HEK293 (cell line): ENCODE data around the gene ZNF454.

ENCODE experiments used
- CTCF ChIA-PET: fragments of 350-600 bp; formaldehyde crosslinking; extraction: SDS; loops from one replicate; lab custom pipeline; 2021; ENCODE audit warnings: antibody characterized with exemption; lab: Yijun Ruan, JAX
- POLR2A ChIA-PET: fragments of 300-600 bp; formaldehyde crosslinking; extraction: SDS; loops from one replicate; lab custom pipeline; 2020; ENCODE audit warnings: antibody characterized with exemption, inconsistent platforms; lab: Yijun Ruan, JAX
- H3K27ac ChIP-seq: fragments of 200-500 bp; sonication (Bioruptor generic); 2 replicates; pipeline ENCODE4 v1.5.1; 2014; ENCODE audit warnings: low read depth, low read length, control low read depth, inconsistent platforms; ENCODE audit errors: extremely low read depth
- H3K36me3 ChIP-seq, 2 experiments: fragments of 200-500 bp in 1 of 2; sonication (Bioruptor generic) in 1 of 2; 1 replicate in 1 of 2; 2 replicates in 1 of 2; pipeline ENCODE4 v1.5.1; 2014 to 2017; ENCODE audit warnings: inconsistent platforms in 2 of 2, low read length in 2 of 2; ENCODE audit not compliant: control insufficient read depth in 2 of 2, insufficient read depth in 1 of 2
- H3K4me1 ChIP-seq: fragments of 200-500 bp; sonication (Bioruptor generic); 2 replicates; pipeline ENCODE4 v1.5.1; 2014; ENCODE audit warnings: mild to moderate bottlenecking, low read length, inconsistent platforms; ENCODE audit not compliant: control insufficient read depth, insufficient read depth
- H3K4me3 ChIP-seq: 2 replicates; pipeline ENCODE4 v1.5.1; 2011; ENCODE audit warnings: low read depth, mild to moderate bottlenecking, control low read depth, low read length, moderate library complexity
- H3K9me3 ChIP-seq: fragments of 200-500 bp; sonication (Bioruptor generic); 2 replicates; pipeline ENCODE4 v1.5.1; 2014; ENCODE audit warnings: low read depth, low read length, inconsistent platforms; ENCODE audit not compliant: control insufficient read depth, insufficient read depth
- HIC1 ChIP-seq: fragments of 450-650 bp; formaldehyde crosslinking; IDR thresholded peaks from 2 replicates; pipeline ENCODE4 v1.5.1; 2016; ENCODE audit warnings: missing biosample characterization, missing genetic modification characterization
- PRDM1 ChIP-seq: fragments of 450-650 bp; formaldehyde crosslinking; IDR thresholded peaks from 2 replicates; pipeline ENCODE4; 2016; ENCODE audit warnings: missing biosample characterization, missing genetic modification characterization
- PRDM4 ChIP-seq: fragments of 450-650 bp; formaldehyde crosslinking; IDR thresholded peaks from 2 replicates; pipeline ENCODE4 v1.5.1; 2017; ENCODE audit warnings: missing biosample characterization, missing genetic modification characterization
- SETDB1 ChIP-seq: IDR thresholded peaks from one replicate; pipeline ENCODE4 v1.6.1; 2017; ENCODE audit warnings: mild to moderate bottlenecking, low read length, moderate library complexity, mixed read lengths; ENCODE audit not compliant: insufficient read length
- SP7 ChIP-seq: fragments of 450-650 bp; formaldehyde crosslinking; IDR thresholded peaks from 2 replicates; pipeline ENCODE4 v1.5.1; 2016; ENCODE audit warnings: missing biosample characterization, missing genetic modification characterization
- TRIM28 ChIP-seq: IDR thresholded peaks from 2 replicates; pipeline ENCODE4 v1.6.1; 2011; ENCODE audit warnings: low read length, control low read depth, borderline replicate concordance
- ZBTB8A ChIP-seq: fragments of 450-650 bp; formaldehyde crosslinking; IDR thresholded peaks from 2 replicates; pipeline ENCODE4 v1.5.1; 2016; ENCODE audit warnings: missing biosample characterization, missing genetic modification characterization
- ZFP69B ChIP-seq: fragments of 450-650 bp; formaldehyde crosslinking; IDR thresholded peaks from 2 replicates; pipeline ENCODE4 v1.5.1; 2016; ENCODE audit warnings: missing biosample characterization, missing genetic modification characterization
- ZNF155 ChIP-seq: fragments of 450-650 bp; formaldehyde crosslinking; IDR thresholded peaks from 2 replicates; pipeline ENCODE4 v1.5.1; 2016; ENCODE audit warnings: missing biosample characterization, missing genetic modification characterization
- ZNF16 ChIP-seq: fragments of 450-650 bp; formaldehyde crosslinking; IDR thresholded peaks from 2 replicates; pipeline ENCODE4 v1.5.1; 2016; ENCODE audit warnings: low read depth, missing biosample characterization, missing genetic modification characterization
- ZNF175 ChIP-seq: fragments of 450-650 bp; formaldehyde crosslinking; IDR thresholded peaks from 2 replicates; pipeline ENCODE4 v1.5.1; 2016; ENCODE audit warnings: missing biosample characterization, missing genetic modification characterization
- ZNF214 ChIP-seq: fragments of 450-650 bp; formaldehyde crosslinking; IDR thresholded peaks from 2 replicates; pipeline ENCODE4 v1.5.1; 2017; ENCODE audit warnings: missing biosample characterization, mild to moderate bottlenecking, missing genetic modification characterization, borderline replicate concordance
- ZNF37A ChIP-seq: fragments of 450-650 bp; IDR thresholded peaks from 2 replicates; pipeline ENCODE4 v1.5.1; 2018; ENCODE audit warnings: missing biosample characterization, missing genetic modification characterization
- ZNF48 ChIP-seq: fragments of 450-650 bp; formaldehyde crosslinking; IDR thresholded peaks from 2 replicates; pipeline ENCODE4 v1.5.1; 2016; ENCODE audit warnings: missing biosample characterization, missing genetic modification characterization
- ZNF596 ChIP-seq: fragments of 450-650 bp; IDR thresholded peaks from 2 replicates; pipeline ENCODE4 v1.5.0; 2018; ENCODE audit warnings: missing biosample characterization, mild to moderate bottlenecking, missing genetic modification characterization, moderate library complexity
- ZNF621 ChIP-seq: fragments of 450-650 bp; formaldehyde crosslinking; IDR thresholded peaks from 2 replicates; pipeline ENCODE4 v1.5.1; 2017; ENCODE audit warnings: missing biosample characterization, missing genetic modification characterization
- ZNF677 ChIP-seq: fragments of 450-650 bp; IDR thresholded peaks from 2 replicates; pipeline ENCODE4 v1.5.0; 2018; ENCODE audit warnings: missing biosample characterization, mild to moderate bottlenecking, missing genetic modification characterization, moderate library complexity
- ZSCAN30 ChIP-seq: fragments of 450-650 bp; IDR thresholded peaks from 2 replicates; pipeline ENCODE4 v1.5.1; 2018; ENCODE audit warnings: missing biosample characterization, mild to moderate bottlenecking, missing genetic modification characterization, moderate library complexity
- ZSCAN4 ChIP-seq: fragments of 450-650 bp; formaldehyde crosslinking; IDR thresholded peaks from 2 replicates; pipeline ENCODE4 v1.5.1; 2017; ENCODE audit warnings: missing biosample characterization, missing genetic modification characterization
- TF ChIP-seq, protein P1 (sequence below): fragments of 450-650 bp; formaldehyde crosslinking; IDR thresholded peaks from 2 replicates; pipeline ENCODE4 v1.5.1; 2016; ENCODE audit warnings: missing biosample characterization, missing genetic modification characterization

ZNF454 gene

GRCh38 chr5:178940569-178941360 lies at the start of gene ZNF454:
Gene ZNF454 (plus strand): TSS chr5:178941198. CDS start chr5:178942792, 1,594 bp downstream.
- no peak within 1 kb of the TSS for H3K27ac ChIP-seq
- POLR2A ChIA-PET: no interaction called here
- H3K4me3 ChIP-seq: no peak within 1 kb of the TSS
- TF ChIP-seq ZNF37A (tag by site-specific recombination) (no peak), ZNF677 (tag by site-specific recombination) (no peak), ZSCAN30 (no peak), ZNF175 (no peak), ZSCAN4 (no peak), ZNF16 (tag by site-specific recombination) (no peak), PRDM4 (tag by site-specific recombination) (no peak), ZNF214 (tag by site-specific recombination) (no peak), ZBTB8A (no peak), HIC1 (tag by site-specific recombination) (no peak), ZNF155 (tag by site-specific recombination) (no peak), ZNF596 (tag by site-specific recombination) (no peak), ZFP69B (tag by site-specific recombination) (no peak), SP7 (tag by site-specific recombination) (no peak), ZNF621 (tag by site-specific recombination) (no peak), SETDB1 (no peak), PRDM1 (tag by site-specific recombination) (no peak), TRIM28 (no peak), ZNF48 (tag by site-specific recombination) (no peak)
- TF ChIP-seq, protein P1, sequence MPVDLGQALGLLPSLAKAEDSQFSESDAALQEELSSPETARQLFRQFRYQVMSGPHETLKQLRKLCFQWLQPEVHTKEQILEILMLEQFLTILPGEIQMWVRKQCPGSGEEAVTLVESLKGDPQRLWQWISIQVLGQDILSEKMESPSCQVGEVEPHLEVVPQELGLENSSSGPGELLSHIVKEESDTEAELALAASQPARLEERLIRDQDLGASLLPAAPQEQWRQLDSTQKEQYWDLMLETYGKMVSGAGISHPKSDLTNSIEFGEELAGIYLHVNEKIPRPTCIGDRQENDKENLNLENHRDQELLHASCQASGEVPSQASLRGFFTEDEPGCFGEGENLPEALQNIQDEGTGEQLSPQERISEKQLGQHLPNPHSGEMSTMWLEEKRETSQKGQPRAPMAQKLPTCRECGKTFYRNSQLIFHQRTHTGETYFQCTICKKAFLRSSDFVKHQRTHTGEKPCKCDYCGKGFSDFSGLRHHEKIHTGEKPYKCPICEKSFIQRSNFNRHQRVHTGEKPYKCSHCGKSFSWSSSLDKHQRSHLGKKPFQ (tag by site-specific recombination): no peak
- TF ChIP-seq, all 188 proteins: peak for 0
- Histone ChIP-seq H3K9me3 (no peaks in the 10 kb centered on the region), H3K36me3 (no peaks in the 10 kb centered on the region), H3K4me1 (no peaks in the 10 kb centered on the region)
- CTCF ChIA-PET: no interaction called here
